Panc1 (cell line): ENCODE results near the gene NAPG. TPM values are rescaled to one million over a fixed set of nuclear protein-coding genes. Genes with fewer than 3 reads are reported as not detected.

Experiments used
- ATAC-seq: fragments of 200-7000 bp; cut with Tn5 transposase; 2 replicates; pipeline ENCODE4 v1.9.1; 2020; ENCODE audit warnings: mild to moderate bottlenecking, moderate library complexity
- BruUV-seq: library from RNA; stranded (reverse); fragments of 400-500 nt; replicated peaks from 2 replicates; lab custom pipeline; 2021; lab: Mats Ljungman, UMichigan
- CTCF ChIA-PET: fragments of 300-600 bp; sonication (Branson Sonifier 250); formaldehyde crosslinking; loops from one replicate; lab custom pipeline; 2022; ENCODE audit warnings: antibody characterized with exemption; lab: Charles Lee
- POLR2A ChIA-PET: fragments of 300-600 bp; sonication (Branson Sonifier 250); formaldehyde crosslinking; loops from one replicate; lab custom pipeline; 2022; ENCODE audit warnings: antibody characterized with exemption; lab: Charles Lee
- DNase-seq: peaks from one replicate; pipeline ENCODE4 v3.0.0-alpha.2; 2010; ENCODE audit warnings: low read depth, low spot score
- H3K27ac ChIP-seq: 2 replicates; pipeline ENCODE4 v1.5.1; 2011; ENCODE audit warnings: mild to moderate bottlenecking, low read length, inconsistent platforms
- H3K27me3 ChIP-seq: fragments of 200-500 bp; sonication (Bioruptor generic); 2 replicates; pipeline ENCODE4 v1.6.0; 2014; ENCODE audit warnings: low read length, inconsistent platforms; ENCODE audit not compliant: control insufficient read depth, insufficient read depth
- H3K36me3 ChIP-seq: fragments of 200-500 bp; sonication (Bioruptor generic); 2 replicates; pipeline ENCODE4 v1.5.1; 2014; ENCODE audit warnings: inconsistent platforms, mild to moderate bottlenecking, low read length, moderate library complexity; ENCODE audit not compliant: control insufficient read depth, insufficient read depth
- H3K4me1 ChIP-seq: 2 replicates; pipeline ENCODE4 v1.5.1; 2011; ENCODE audit warnings: inconsistent platforms, mild to moderate bottlenecking, low read length, moderate library complexity; ENCODE audit not compliant: control insufficient read depth, insufficient read depth
- H3K4me3 ChIP-seq, 2 experiments: 2 replicates each; pipeline ENCODE4 v1.5.1; 2011 to 2012; ENCODE audit warnings: low read depth in 2 of 2, low read length in 2 of 2, mild to moderate bottlenecking in 2 of 2, inconsistent platforms in 1 of 2, moderate library complexity in 1 of 2
- H3K9me3 ChIP-seq: fragments of 200-500 bp; sonication (Bioruptor generic); 2 replicates; pipeline ENCODE4 v1.5.1; 2014; ENCODE audit warnings: low read depth, mild to moderate bottlenecking, inconsistent platforms, low read length, moderate library complexity; ENCODE audit not compliant: control insufficient read depth, insufficient read depth
- CTCF ChIP-seq: fragments of 450-650 bp; IDR thresholded peaks from 2 replicates; pipeline ENCODE4 v1.5.1; 2017; ENCODE audit warnings: mild to moderate bottlenecking
- POLR2AphosphoS5 ChIP-seq: IDR thresholded peaks from 2 replicates; pipeline ENCODE4 v1.6.1; 2012; ENCODE audit warnings: mild to moderate bottlenecking, low read depth, low read length, moderate library complexity
- REST ChIP-seq, 2 experiments: IDR thresholded peaks; 2 replicates each; pipeline ENCODE4 v1.6.1; 2011 to 2012; ENCODE audit warnings: low read depth in 2 of 2, control low read depth in 1 of 2, low read length in 1 of 2, mild to moderate bottlenecking in 1 of 2, moderate library complexity in 1 of 2; ENCODE audit not compliant: insufficient read depth in 1 of 2
- SIN3A ChIP-seq: IDR thresholded peaks from 2 replicates; pipeline ENCODE4 v1.6.1; 2012; ENCODE audit warnings: low read depth, mild to moderate bottlenecking, low read length, moderate library complexity, borderline replicate concordance; ENCODE audit not compliant: insufficient read depth
- TCF7L2 ChIP-seq: IDR thresholded peaks from 2 replicates; pipeline ENCODE4 v1.6.1; 2011; ENCODE audit warnings: mild to moderate bottlenecking, low read depth, low read length, inconsistent platforms
- in situ Hi-C: cut with HindIII; loops from 2 replicates; pipeline ENCODE4 v1.10.0; 2016; ENCODE audit warnings: low sequenced_read_pairs, low pct_unique_long_range_greater_than_20kb
- intact Hi-C: fragments of 100-400 bp; cut with micrococcal nuclease; formaldehyde crosslinking; loops from one replicate; pipeline ENCODE4 v1.10.0; 2022; ENCODE audit not compliant: unreplicated experiment
- total RNA-seq: library from RNA; stranded (reverse); gene quantifications from one replicate; pipeline ENCODE4 v1.2.1, GENCODE V29; 2021; ENCODE audit not compliant: unreplicated experiment

NAPG gene
- total RNA-seq, 1 experiment from 2014 or later: 27.8 TPM

GRCh38 chr18:10516078-10516477 is 9.7 kb upstream of the NAPG start:
- intact Hi-C loops: no loop called here
- no peak for TF ChIP-seq REST (IDR thresholded peaks at IDR 0.05; ENCODE audit: insufficient read depth in 1 of 2, low read depth in 2 of 2, low read length in 1 of 2)
- TF ChIP-seq CTCF: no peak
- TF ChIP-seq SIN3A: no peak
- TF ChIP-seq POLR2AphosphoS5: no peak
- POLR2A ChIA-PET: no interaction called here
- Histone ChIP-seq H3K4me3 (no peak overlapping the region), H3K27me3 (peaks cover 15% of the 10 kb centered on the region), H3K4me1 (no peaks in the 10 kb centered on the region), H3K9me3 (no peaks in the 10 kb centered on the region), H3K36me3 (no peaks in the 10 kb centered on the region), H3K27ac (no peak overlapping the region)
- CTCF ChIA-PET: no interaction called here
- ATAC-seq: no peak
- no TSS peak for BruUV-seq
- in situ Hi-C loops: no loop called here
- DNase-seq: no peak

GRCh38 chr18:10518595-10519255 is 7.1 kb upstream of the NAPG start:
- no peaks in the 10 kb centered on the region for H3K36me3 ChIP-seq
- TF ChIP-seq CTCF: 0 out of 2 replicates have a peak, but pooled peaks have one; percentile 8
- TF ChIP-seq TCF7L2: no peak
- no peak for ATAC-seq
- ChIA-PET POLR2A (no interaction called here), CTCF (interaction anchor here (0.5 kb wide), 1 partner anchor 81 kb away, joined by 3 read pairs; no protein-coding TSS in a partner anchor)
- no peaks in the 10 kb centered on the region for H3K4me1 ChIP-seq
- intact Hi-C loops: no loop called here
- H3K27me3 ChIP-seq: peaks cover 12% of the 10 kb centered on the region
- no peak overlapping the region for H3K4me3 ChIP-seq
- BruUV-seq: no TSS peak
- DNase-seq: no peak
- in situ Hi-C loops: no loop called here
- H3K27ac ChIP-seq: no peak overlapping the region
- no peaks in the 10 kb centered on the region for H3K9me3 ChIP-seq
